ENCODE results near the gene CAV2. TPM values are rescaled to one million over a fixed set of nuclear protein-coding genes. Genes with fewer than 3 reads are reported as not detected.

CAV2 gene
- total and polyA plus RNA-seq, 12 donors = 56.3 to 277 (median 224) TPM

- DNase-seq (no peak), ATAC-seq (no peak)
- no peaks in the 10 kb centered on the region for H3K9me3 ChIP-seq
- H3K27ac ChIP-seq = no peak overlapping the region
- no peaks in the 10 kb centered on the region for H3K27me3 ChIP-seq
- no peaks in the 10 kb centered on the region for H3K36me3 ChIP-seq
- 97 to 99% methylated on average over 2 of the region's 2 CpGs for WGBS, 2 donors
- TF ChIP-seq CTCF (IDR thresholded peaks at IDR 0.05) = no peak
- H3K4me3 ChIP-seq = no peak overlapping the region
- intact Hi-C loops (cut with DNase I) = loop anchor here in 1 of 10 donors (5.0 kb wide), 1 partner anchor 43 kb away; the partner anchor contains the start of gene CAV2
- peaks cover 0 to 17% (median 10%) of the 10 kb centered on the region in 9 donors for H3K4me1 ChIP-seq
These were observed 45.2 kb upstream of the CAV2 start for GRCh38 chr7:116454377-116454776.

GRCh38 chr7:116455009-116455408 lies 44.5 kb upstream of the CAV2 start:
- TF ChIP-seq CTCF (IDR thresholded peaks at IDR 0.05) = no peak
- WGBS, 2 donors = 83 to 91% methylated on average over 2 of the region's 2 CpGs
- no peak for DNase-seq
- H3K4me3 ChIP-seq = no peak overlapping the region
- peaks cover 0 to 15% (median 3%) of the 10 kb centered on the region in 9 donors for H3K4me1 ChIP-seq
- no peaks in the 10 kb centered on the region for H3K9me3 ChIP-seq
- H3K27ac ChIP-seq = no peak overlapping the region
- intact Hi-C loops (cut with DNase I) = no loop called here
- no peaks in the 10 kb centered on the region for H3K36me3 ChIP-seq
- ATAC-seq = no peak
- H3K27me3 ChIP-seq = no peaks in the 10 kb centered on the region

- H3K4me1 ChIP-seq = peaks cover 0 to 13% (median 0%) of the 10 kb centered on the region in 9 donors
- no peaks in the 10 kb centered on the region for H3K9me3 ChIP-seq
- no peaks in the 10 kb centered on the region for H3K27me3 ChIP-seq
- intact Hi-C loops (cut with DNase I) = no loop called here
- H3K36me3 ChIP-seq = no peaks in the 10 kb centered on the region
- H3K4me3 ChIP-seq = no peak overlapping the region
- WGBS, 2 donors = 84 to 86% methylated on average over 1 of the region's 1 CpG
- TF ChIP-seq CTCF (IDR thresholded peaks at IDR 0.05) = no peak
- ATAC-seq (no peak), DNase-seq (no peak)
- H3K27ac ChIP-seq = no peak overlapping the region
These were observed 44.0 kb upstream of the CAV2 start for GRCh38 chr7:116455499-116455898.

GRCh38 chr7:116461500-116461899 lies 38.0 kb upstream of the CAV2 start:
- Histone ChIP-seq H3K4me1 (peaks cover 0 to 24% (median 12%) of the 10 kb centered on the region in 9 donors), H3K36me3 (no peaks in the 10 kb centered on the region), H3K9me3 (no peaks in the 10 kb centered on the region), H3K27me3 (no peaks in the 10 kb centered on the region), H3K4me3 (no peak overlapping the region), H3K27ac (no peak overlapping the region)
- DNase-seq (no peak), ATAC-seq (no peak)
- intact Hi-C loops (cut with DNase I) = no loop called here
- TF ChIP-seq CTCF (IDR thresholded peaks at IDR 0.05) = peak in 1 of 9 donors; percentile 14

Data from heart right ventricle (tissue), 16 donors.